Activated T-cell treated with anti-CD3 and anti-CD28 coated beads for 1 hour (primary cell): ENCODE measurements around the gene GALP.
"Not testable (repeated sequence)": the region's sequence is repeated elsewhere in the genome, so short reads cannot be mapped to it uniquely, and the experiment has no call there.

Experiments
- DNase-seq: peaks from one replicate; pipeline ENCODE4 v3.0.0-alpha.2; 2020; ENCODE audit warnings: low read depth

GALP gene

DNA sequence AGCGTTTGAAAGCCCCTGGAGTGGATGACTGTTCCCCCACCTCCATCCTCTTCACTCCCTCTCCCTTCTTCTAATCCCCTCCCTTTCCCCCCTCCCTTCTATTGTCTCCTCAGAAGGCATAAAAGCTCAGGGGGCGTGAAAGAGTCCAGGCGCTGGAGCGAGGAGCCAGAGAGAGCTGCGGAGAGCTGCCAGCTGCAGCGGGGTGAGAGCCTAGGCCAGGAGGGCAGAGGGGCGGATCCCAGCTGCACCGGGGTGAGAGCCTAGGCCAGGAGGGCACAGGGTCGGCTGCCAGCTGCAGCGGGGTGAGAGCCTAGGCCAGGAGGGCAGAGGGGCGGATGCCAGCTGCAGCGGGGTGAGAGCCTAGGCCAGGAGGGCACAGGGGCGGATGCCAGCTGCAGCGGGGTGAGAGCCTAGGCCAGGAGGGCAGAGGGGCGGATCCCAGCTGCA, at the start of gene GALP:
TSS of gene GALP (plus strand) at position 148 of the 447 bp plus-strand sequence. CDS start 1,101 bp downstream, outside the sequence.
- DNase-seq, result not testable (repeated sequence)

- DNase-seq, result no peak
Observed at GRCh38 chr19:56126983-56127780, 48.6 kb upstream of the GALP start.

DNA sequence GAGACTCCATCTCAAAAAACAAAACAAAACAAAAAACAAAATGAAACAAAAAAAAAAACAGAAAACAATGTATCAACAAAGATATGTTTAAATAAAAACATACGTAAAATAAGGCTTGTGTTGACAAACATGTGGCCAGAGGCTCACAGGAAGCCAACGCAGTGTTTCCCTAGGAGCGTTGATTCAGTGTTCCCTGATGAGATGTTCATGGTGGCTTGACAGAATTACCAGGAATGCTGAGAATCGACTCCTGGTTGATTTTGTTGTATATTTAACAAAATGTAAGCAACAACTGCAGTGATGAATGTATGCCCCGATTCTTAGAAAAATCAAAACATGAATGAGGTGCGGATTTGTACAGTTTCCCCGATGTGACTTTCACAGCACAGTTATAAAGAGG, 45.8 kb upstream of the GALP start:
- no peak for DNase-seq

- no peak for DNase-seq
Observed at GRCh38 chr19:56131651-56132050, 44.2 kb upstream of the GALP start.

- DNase-seq, result no peak
Observed at GRCh38 chr19:56132316-56132822, 43.4 kb upstream of the GALP start.

DNA sequence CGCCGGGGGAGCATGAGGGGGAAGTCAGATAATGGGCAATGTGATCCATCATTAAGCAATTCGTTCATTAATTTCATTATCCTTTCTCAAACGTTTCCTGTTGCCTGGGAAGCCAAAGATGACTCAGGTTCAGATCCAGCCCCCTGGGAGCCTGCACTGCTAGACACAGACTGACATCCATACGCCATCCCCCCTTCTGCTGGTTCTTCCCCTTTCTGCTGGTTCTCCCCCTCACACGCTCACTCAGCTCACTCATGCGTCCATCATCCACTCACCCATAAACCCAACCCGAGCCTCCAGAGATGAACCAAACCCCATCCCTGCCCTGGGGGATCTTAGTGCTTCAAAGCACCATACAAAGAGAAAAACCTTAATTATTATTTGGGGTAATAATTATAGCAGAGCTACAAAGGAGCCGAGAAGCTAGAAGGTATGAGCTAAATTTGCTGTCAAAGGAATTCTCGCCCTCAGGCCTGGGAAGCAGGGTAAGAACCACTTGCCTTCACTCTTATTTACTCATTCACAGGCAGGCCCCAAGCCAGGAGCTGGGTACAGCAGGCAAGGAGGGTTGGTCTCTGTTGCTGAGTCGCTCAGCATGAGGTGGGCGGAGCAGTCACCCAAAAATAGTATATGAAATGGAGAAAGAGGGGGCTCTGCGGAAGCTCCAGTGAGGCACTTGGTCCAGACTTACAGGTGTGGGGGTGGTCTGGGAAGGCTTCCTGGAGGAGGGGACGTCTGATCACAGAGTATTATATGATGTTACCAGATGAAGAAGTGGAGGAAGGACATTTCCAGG, 41.8 kb upstream of the GALP start:
- no peak for DNase-seq

GRCh38 chr19:56134654-56134921, 41.2 kb upstream of the GALP start:
- DNase-seq, result no peak

DNA sequence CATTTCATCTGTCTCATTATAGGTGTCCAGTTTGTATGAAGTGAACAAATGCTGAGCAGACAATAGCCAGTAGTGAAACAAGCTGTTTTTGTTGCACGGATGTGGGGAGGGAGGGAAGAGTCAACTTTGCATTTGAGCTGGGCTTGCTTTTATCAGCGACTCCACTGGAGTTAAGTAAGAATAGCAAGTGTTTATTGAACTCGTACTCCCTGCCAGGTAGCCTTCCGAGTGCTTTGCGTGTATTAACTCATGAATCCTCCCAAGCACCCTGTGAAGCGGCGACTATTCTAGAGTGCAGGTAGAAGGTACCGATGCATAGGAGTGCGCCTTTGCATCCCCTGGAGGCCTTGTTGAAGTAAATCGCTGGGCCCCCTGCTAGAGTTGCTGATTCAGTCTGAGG, 39.4 kb upstream of the GALP start:
- DNase-seq, result no peak

DNA sequence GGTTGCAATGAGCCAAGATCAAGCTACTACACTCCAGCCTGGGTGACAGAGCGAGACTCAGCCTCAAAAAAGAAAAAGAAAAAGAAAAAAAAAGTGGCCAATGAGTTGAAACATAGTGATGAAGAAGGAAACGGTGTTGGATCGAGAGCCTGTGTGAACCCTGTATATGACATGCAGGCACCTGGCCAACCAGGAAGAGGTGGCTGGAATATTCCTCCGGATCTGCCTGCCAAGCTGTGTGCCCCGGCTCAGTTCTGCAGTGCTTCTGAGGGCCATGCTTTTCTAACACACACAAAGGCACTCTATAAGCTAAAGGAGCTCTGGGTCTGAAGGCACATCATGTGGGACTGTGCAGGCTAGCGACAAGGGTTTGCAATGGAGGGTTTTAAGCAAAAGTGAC, 38.4 kb upstream of the GALP start:
- DNase-seq, result no peak

DNA sequence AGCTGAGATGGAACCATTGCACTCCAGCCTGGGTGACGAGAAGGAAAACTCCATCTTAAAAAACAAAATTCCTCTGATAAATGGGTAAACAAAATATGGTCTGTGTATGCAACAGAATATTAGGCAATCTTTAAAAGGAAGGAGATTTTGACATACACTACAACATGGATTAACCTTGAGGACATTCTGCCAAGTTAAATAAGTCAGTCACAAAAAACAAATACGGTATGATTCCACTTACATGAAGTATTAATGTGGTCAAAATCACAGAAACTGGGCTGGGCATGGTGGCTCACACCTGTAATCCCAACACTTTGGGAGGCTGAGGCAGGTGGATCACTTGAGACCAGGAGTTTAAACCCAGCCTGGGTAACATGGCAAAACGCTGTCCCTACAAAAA, 37.7 kb upstream of the GALP start:
- no peak for DNase-seq

DNA sequence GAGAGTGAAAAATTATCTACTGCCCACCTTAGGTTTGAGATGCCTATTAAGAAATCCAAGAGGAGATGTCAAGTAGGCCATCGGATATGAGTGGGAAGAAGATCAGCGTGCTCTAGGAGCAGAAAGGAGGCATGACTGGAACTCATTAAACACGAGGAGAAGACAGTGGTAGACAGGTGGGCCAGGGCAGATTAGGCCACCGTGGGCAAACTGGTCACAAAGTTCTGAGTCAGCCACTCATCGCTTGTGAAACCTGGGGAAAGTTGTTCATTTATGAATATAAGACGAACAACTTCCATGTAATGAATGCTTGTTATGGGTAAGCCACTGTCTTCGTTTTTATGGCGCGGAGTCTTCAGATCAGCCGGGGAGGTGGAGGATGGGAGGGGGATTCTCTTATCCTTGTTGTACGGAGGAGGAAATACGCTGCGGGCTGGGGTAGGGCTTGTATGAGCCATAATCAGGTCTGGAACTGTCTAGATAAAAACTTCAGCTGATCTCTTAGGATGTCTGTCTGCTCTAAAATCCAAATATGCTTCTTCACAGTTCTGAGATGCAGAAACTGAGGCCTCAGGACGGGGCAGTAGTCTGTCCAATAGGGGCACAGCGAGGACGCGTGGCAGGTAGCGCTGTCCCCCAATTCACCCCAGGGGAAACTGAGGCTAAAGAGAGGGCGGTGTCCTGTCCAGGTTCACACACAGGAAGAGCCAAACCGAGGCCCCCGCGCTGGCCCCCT, 35.8 kb upstream of the GALP start:
- DNase-seq, result no peak

DNA sequence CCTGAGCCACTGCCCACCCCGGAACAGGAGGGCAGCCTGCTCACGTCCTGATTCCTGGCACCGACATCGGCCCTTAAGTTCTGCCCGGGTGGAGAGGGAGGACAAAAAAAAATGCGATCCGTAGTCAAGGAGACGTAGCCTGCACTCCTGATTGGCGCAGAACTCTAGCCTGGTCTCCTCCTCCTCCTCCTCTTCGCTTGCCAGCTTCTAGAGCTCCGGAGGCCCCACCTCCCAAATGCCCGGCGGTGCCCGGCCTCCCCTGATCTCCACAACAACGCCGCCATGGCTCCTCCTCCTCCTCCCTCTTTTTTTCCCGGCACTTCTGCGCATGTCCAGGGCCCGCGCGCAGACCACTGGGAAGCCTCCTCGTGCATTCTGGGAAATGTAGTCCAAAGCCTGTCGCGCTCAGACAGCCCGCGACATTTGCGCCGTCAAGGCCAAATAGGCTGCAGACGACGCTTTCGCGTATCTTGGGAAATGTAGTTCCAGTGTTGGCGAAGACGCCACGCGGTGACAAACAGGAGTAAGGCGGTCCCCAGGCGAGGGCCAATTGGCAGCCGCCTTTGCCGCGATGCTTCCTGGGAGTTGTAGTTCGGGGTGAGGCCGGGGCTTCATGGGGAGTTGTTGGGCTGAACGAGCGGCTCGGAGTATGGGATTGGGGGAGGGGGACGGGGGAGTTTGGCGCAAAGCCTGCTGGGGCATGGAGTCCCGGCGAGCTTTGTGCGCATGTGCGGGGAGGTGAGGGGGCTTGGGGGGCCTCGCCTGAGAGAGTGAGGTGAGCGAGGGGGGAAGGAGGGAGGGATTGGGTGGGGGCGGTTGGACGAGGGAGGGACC, 35.0 kb upstream of the GALP start, which contains the start of gene ZNF444:
TSS of gene ZNF444 (plus strand) at position 705 of the 834 bp plus-strand sequence. CDS start 5,625 bp downstream, outside the sequence.
- DNase-seq, result peak; percentile 98

DNA sequence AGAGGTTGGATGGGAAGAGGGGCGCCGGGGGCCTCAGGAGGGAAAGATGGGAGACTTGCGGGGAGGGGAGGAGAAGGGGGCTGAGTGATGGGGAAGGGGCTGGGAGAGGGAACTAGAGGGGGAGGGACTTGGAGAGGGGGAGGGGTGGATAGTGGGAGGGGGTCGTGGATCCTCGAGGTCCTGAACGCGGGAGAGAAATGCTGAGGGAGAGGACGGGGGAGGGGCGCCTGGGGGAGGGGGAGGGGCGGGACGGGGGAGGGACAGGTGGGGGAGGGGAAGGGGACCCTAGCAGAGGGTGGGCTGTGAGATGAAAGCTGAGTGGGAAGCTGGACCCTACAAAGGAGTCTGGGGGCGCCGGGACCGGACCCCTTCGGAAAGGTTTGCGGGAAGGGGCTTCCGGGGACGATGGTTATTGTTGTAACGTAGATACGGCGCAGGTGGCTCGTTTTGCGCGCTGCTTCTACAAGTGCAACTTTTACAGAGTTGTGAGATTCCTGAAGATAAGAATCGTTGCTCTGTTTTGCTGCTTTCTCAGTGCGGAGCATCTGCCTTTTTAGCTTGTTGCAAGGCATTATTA, 34.3 kb upstream of the GALP start:
- peak; percentile 22 for DNase-seq

- no peak for DNase-seq
Observed at GRCh38 chr19:56142087-56142787, 33.6 kb upstream of the GALP start.

DNA sequence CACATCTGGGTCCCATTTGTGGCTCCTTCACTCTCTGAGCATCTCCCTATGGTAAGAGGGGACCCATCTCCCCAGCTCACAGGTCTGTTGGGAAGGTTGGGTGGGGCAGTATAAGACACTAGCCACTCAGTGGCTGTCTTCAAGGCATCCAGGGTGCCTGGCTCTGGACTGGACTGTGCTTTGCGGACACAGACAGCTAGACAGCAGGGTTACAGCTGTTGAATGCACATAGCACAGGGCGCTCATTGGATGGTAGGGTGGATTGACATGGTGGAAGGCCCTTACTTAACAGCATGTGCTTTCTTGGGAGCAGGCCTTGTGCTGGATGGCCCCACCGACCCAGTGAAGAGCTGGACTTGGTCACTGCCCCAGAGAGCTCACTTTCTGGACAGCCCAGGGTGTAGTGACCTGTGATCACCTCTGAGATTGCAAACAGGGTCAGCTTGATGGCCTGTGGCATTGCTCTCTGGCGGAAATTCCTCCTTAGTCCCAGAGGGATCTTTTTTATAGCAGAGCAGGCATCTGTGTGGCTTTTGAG, 32.8 kb upstream of the GALP start:
- no peak for DNase-seq

DNA sequence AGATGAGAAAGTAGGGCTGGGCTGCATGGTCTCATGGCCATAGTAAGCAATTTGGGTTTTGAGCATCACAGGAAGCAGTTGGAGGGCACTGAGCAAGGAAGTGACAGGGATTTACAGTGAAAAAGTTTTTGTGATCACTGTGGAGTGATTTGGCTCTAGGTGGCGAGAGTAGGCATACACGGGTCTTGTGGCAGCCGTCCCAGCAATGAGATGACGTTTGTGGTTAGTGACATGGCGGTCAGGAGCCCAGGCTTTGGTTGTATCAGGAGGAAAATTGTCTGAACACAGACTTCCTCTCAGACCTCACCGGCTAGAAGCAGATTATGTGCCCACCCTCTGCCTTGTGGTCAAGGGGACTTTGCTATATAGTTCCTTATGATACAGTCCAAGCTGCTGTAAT, 31.4 kb upstream of the GALP start:
- no peak for DNase-seq

GRCh38 chr19:56144831-56145230, 31.0 kb upstream of the GALP start:
- DNase-seq, result no peak

- DNase-seq, result no peak
Observed at GRCh38 chr19:56145698-56146097, 30.1 kb upstream of the GALP start.

DNA sequence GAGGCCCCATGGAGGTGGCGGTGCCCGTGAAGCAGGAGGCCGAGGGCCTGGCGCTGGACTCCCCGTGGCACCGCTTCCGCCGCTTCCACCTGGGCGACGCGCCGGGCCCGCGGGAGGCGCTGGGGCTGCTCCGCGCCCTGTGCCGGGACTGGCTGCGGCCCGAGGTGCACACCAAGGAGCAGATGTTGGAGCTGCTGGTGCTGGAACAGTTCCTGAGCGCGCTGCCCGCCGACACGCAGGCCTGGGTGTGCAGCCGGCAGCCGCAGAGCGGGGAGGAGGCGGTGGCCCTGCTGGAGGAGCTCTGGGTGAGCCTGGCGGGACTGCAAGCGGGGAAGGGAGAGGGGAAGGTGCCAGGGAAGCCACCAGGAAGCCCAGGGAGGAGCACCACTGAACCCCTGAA, 28.9 kb upstream of the GALP start:
- DNase-seq, result no peak

DNA sequence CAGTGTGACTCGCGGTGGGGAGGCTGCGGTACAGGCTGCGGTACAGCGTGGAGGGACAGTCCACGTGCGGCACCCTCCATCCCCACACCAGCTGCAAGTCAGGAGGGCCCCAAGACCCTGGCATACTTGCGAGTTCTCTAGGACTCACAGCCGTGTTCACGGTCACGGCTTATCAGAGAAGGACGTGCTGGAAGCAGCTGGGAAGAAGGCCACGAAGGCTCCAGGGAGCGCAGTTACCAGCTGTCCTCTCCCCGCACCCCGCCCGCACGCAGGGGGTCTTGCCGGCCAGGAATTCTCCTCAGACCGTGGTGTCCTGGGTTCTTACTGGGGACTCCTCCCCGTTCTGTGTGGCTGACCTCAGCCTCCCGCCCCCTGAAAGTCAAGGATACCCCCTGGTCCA, 28.5 kb upstream of the GALP start:
- DNase-seq, result no peak
